ENCODE results near the gene DHRS9.

The DHRS9 gene

DNA sequence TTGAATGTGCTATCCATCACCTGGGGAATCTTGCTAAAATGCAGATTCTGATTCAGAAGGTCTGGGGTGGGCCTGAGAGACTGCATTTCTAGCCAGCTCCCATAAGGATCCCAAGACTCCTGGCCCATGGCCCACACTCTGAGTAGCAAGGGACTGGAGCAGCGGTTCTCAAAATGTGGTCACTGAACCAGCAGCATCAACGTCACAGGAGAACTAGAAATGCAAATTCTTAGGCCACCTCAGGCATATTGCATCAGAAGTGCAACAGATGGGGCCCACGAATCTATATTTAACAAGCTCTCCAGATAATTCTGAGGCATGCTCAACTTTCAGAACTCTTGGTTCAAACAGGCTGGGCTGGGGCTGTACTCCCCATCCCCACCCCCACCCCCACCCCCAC is 74.6 kb downstream of the DHRS9 start:
- H3K9me3 Mint-ChIP-seq, result no peaks in the 10 kb centered on the region
- no peaks in the 10 kb centered on the region for H3K36me3 Mint-ChIP-seq (ENCODE audit: low read depth)
- TF ChIP-seq, protein P1, sequence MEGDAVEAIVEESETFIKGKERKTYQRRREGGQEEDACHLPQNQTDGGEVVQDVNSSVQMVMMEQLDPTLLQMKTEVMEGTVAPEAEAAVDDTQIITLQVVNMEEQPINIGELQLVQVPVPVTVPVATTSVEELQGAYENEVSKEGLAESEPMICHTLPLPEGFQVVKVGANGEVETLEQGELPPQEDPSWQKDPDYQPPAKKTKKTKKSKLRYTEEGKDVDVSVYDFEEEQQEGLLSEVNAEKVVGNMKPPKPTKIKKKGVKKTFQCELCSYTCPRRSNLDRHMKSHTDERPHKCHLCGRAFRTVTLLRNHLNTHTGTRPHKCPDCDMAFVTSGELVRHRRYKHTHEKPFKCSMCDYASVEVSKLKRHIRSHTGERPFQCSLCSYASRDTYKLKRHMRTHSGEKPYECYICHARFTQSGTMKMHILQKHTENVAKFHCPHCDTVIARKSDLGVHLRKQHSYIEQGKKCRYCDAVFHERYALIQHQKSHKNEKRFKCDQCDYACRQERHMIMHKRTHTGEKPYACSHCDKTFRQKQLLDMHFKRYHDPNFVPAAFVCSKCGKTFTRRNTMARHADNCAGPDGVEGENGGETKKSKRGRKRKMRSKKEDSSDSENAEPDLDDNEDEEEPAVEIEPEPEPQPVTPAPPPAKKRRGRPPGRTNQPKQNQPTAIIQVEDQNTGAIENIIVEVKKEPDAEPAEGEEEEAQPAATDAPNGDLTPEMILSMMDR (IDR thresholded peaks at IDR 0.05), result no peak
- H3K27ac Mint-ChIP-seq, result no peak overlapping the region
- H3K4me1 Mint-ChIP-seq, result peaks cover 18% of the 10 kb centered on the region
- peaks cover 13% of the 10 kb centered on the region for H3K27me3 Mint-ChIP-seq (ENCODE audit: low read depth, poor library complexity)
- H3K4me3 Mint-ChIP-seq, result no peak overlapping the region
- DNase-seq, result no peak

Measured in nephron progenitor cell (in vitro differentiated cells).